Measurements from ENCODE around the gene FBXW9.
"Not testable (repeated sequence)": the region's sequence is repeated elsewhere in the genome, so short reads cannot be mapped to it uniquely, and the experiment has no call there.

FBXW9 gene

GRCh38 chr19:12649941-12650340 lies 46.5 kb downstream of the FBXW9 start:
- DNase-seq, result no peak

- DNase-seq, result no peak
Measured at GRCh38 chr19:12648088-12648487, 48.3 kb downstream of the FBXW9 start.

- DNase-seq, result no peak
Measured at GRCh38 chr19:12647490-12648071, 48.9 kb downstream of the FBXW9 start.

- DNase-seq, result no peak
Measured at GRCh38 chr19:12647047-12647446, 49.4 kb downstream of the FBXW9 start.

- no peak for DNase-seq
Measured at GRCh38 chr19:12646551-12646950, 49.9 kb downstream of the FBXW9 start.

- not testable (repeated sequence) for DNase-seq
Measured at GRCh38 chr19:12643716-12644115, 52.7 kb downstream of the FBXW9 start.

- DNase-seq, result no peak
Measured at GRCh38 chr19:12642506-12642905, 53.9 kb downstream of the FBXW9 start.

- no peak for DNase-seq
Measured at GRCh38 chr19:12641456-12641855, 55.0 kb downstream of the FBXW9 start.

GRCh38 chr19:12639901-12640613 lies 56.4 kb downstream of the FBXW9 start:
- DNase-seq, result peak; percentile 28

Measured in NCI-H1694 (cell line).